ENCODE measurements around the gene COPS2. TPM values are rescaled to one million over a fixed set of nuclear protein-coding genes. Genes with fewer than 3 reads are reported as not detected.
A peak's percentile ranks its signal among the peaks of the same experiment; 100 is the strongest.

Gene COPS2
- total RNA-seq, 1 experiment from 2014 or later, result 112 TPM

GRCh38 chr15:49174902-49175301, 19.5 kb upstream of the COPS2 start:
- DNase-seq (ENCODE audit: low spot score), result no peak
- Histone ChIP-seq H3K36me3 (ENCODE audit: insufficient read depth, low read length, poor library complexity, severe bottlenecking) (no peaks in the 10 kb centered on the region), H3K4me1 (ENCODE audit: insufficient read depth, low read length, poor library complexity, severe bottlenecking) (peaks cover under 1% of the 10 kb centered on the region), H3K9me3 (ENCODE audit: low read depth, low read length, poor library complexity, severe bottlenecking) (no peaks in the 10 kb centered on the region), H3K27me3 (replicated peaks; ENCODE audit: insufficient read depth, low read depth, low read length, poor library complexity) (no peaks in the 10 kb centered on the region), H3K4me3 (ENCODE audit: low read depth, low read length, poor library complexity, severe bottlenecking) (no peak overlapping the region), H3K27ac (ENCODE audit: low read depth, low read length, poor library complexity, severe bottlenecking) (no peak overlapping the region)
- TF ChIP-seq CTCF (conservative IDR thresholded peaks at IDR 0.05; ENCODE audit: low read depth, low read length) (no peak), EZH2 (IDR thresholded peaks at IDR 0.05; ENCODE audit: borderline replicate concordance, low read depth, low read length, poor library complexity, severe bottlenecking) (no peak)
- intact Hi-C loops (cut with micrococcal nuclease; ENCODE audit: unreplicated experiment), result no loop called here
- ChIA-PET POLR2A (ENCODE audit: low non-redundant PET) (interaction anchor here (0.6 kb wide), 1 partner anchor 168 kb away, joined by 3 read pairs; no protein-coding TSS in a partner anchor), CTCF (no interaction called here)
- no TSS peak for BruUV-seq (replicated peaks)

- no peak for TF ChIP-seq EZH2 (IDR thresholded peaks at IDR 0.05; ENCODE audit: borderline replicate concordance, low read depth, low read length, poor library complexity, severe bottlenecking)
- TF ChIP-seq CTCF (conservative IDR thresholded peaks at IDR 0.05; ENCODE audit: low read depth, low read length), result no peak
- H3K4me3 ChIP-seq (ENCODE audit: low read depth, low read length, poor library complexity, severe bottlenecking), result no peak overlapping the region
- no peak for DNase-seq (ENCODE audit: low spot score)
- intact Hi-C loops (cut with micrococcal nuclease; ENCODE audit: unreplicated experiment), result no loop called here
- no TSS peak for BruUV-seq (replicated peaks)
- H3K9me3 ChIP-seq (ENCODE audit: low read depth, low read length, poor library complexity, severe bottlenecking), result no peaks in the 10 kb centered on the region
- no peak overlapping the region for H3K27ac ChIP-seq (ENCODE audit: low read depth, low read length, poor library complexity, severe bottlenecking)
- peaks cover 6% of the 10 kb centered on the region for H3K4me1 ChIP-seq (ENCODE audit: insufficient read depth, low read length, poor library complexity, severe bottlenecking)
- CTCF ChIA-PET, result no interaction called here
- H3K27me3 ChIP-seq (replicated peaks; ENCODE audit: insufficient read depth, low read depth, low read length, poor library complexity), result no peaks in the 10 kb centered on the region
- POLR2A ChIA-PET (ENCODE audit: low non-redundant PET), result no interaction called here
- no peaks in the 10 kb centered on the region for H3K36me3 ChIP-seq (ENCODE audit: insufficient read depth, low read length, poor library complexity, severe bottlenecking)
Measured at GRCh38 chr15:49171790-49172189, 16.4 kb upstream of the COPS2 start.

GRCh38 chr15:49169880-49170597, 14.6 kb upstream of the COPS2 start, which contains the start of gene GALK2:
Gene GALK2 (plus strand): TSS chr15:49170247. CDS start chr15:49170323, 76 bp downstream.
- ChIA-PET POLR2A (ENCODE audit: low non-redundant PET) (interaction anchor here (0.7 kb wide), 1 partner anchor 102 kb away, joined by 3 read pairs; no protein-coding TSS in a partner anchor), CTCF (no interaction called here)
- H3K4me3 ChIP-seq (ENCODE audit: low read depth, low read length, poor library complexity, severe bottlenecking), result peak within 1 kb of the TSS; percentile 64
- no peaks in the 10 kb centered on the region for H3K27me3 ChIP-seq (replicated peaks; ENCODE audit: insufficient read depth, low read depth, low read length, poor library complexity)
- TF ChIP-seq EZH2 (IDR thresholded peaks at IDR 0.05; ENCODE audit: borderline replicate concordance, low read depth, low read length, poor library complexity, severe bottlenecking), result no peak
- no peak for TF ChIP-seq CTCF (conservative IDR thresholded peaks at IDR 0.05; ENCODE audit: low read depth, low read length)
- no peaks in the 10 kb centered on the region for H3K36me3 ChIP-seq (ENCODE audit: insufficient read depth, low read length, poor library complexity, severe bottlenecking)
- peaks cover 6% of the 10 kb centered on the region for H3K4me1 ChIP-seq (ENCODE audit: insufficient read depth, low read length, poor library complexity, severe bottlenecking)
- peak within 1 kb of the TSS; percentile 61 for H3K27ac ChIP-seq (ENCODE audit: low read depth, low read length, poor library complexity, severe bottlenecking)
- H3K9me3 ChIP-seq (ENCODE audit: low read depth, low read length, poor library complexity, severe bottlenecking), result no peaks in the 10 kb centered on the region
- BruUV-seq (replicated peaks), result no TSS peak
- intact Hi-C loops (cut with micrococcal nuclease; ENCODE audit: unreplicated experiment), result no loop called here
- peak; percentile 91 for DNase-seq (ENCODE audit: low spot score)
